HUDEP-2 (cell line): ENCODE data around the gene GLP1R.

Experiments
- DNase-seq, 76 experiments: peaks; one replicate each; lab custom pipeline; 2025; ENCODE audit not compliant: unreplicated experiment in 76 of 76; lab: John Stamatoyannopoulos, UW

Gene GLP1R

GRCh38 chr6:39060467-39061160, 12.0 kb downstream of the GLP1R start:
- no peak for DNase-seq

GRCh38 chr6:39061182-39061581, 12.6 kb downstream of the GLP1R start:
- no peak for DNase-seq

- no peak for DNase-seq
These were observed 13.0 kb downstream of the GLP1R start for GRCh38 chr6:39061588-39061987.

GRCh38 chr6:39062014-39062740, 13.6 kb downstream of the GLP1R start:
- DNase-seq: no peak

- no peak for DNase-seq
These were observed 14.9 kb downstream of the GLP1R start for GRCh38 chr6:39063526-39063925.

GRCh38 chr6:39065561-39065960, 17.0 kb downstream of the GLP1R start:
- DNase-seq: no peak

GRCh38 chr6:39068391-39068790, 19.8 kb downstream of the GLP1R start:
- no peak for DNase-seq

GRCh38 chr6:39072830-39073229, 24.2 kb downstream of the GLP1R start:
- DNase-seq: no peak

GRCh38 chr6:39073471-39074355, 25.1 kb downstream of the GLP1R start:
- DNase-seq: no peak

- DNase-seq: no peak
These were observed 25.9 kb downstream of the GLP1R start for GRCh38 chr6:39074486-39074885.

GRCh38 chr6:39075010-39075686, 26.6 kb downstream of the GLP1R start:
- DNase-seq: no peak

- DNase-seq: no peak
These were observed 27.4 kb downstream of the GLP1R start for GRCh38 chr6:39075807-39076622.

GRCh38 chr6:39076623-39077535, 28.3 kb downstream of the GLP1R start:
- DNase-seq: no peak

- no peak for DNase-seq
These were observed 29.5 kb downstream of the GLP1R start for GRCh38 chr6:39077882-39078594.

- no peak for DNase-seq
These were observed 30.1 kb downstream of the GLP1R start for GRCh38 chr6:39078695-39079094.

GRCh38 chr6:39079197-39080125, 30.9 kb downstream of the GLP1R start:
- DNase-seq: no peak

- DNase-seq: no peak
These were observed 31.8 kb downstream of the GLP1R start for GRCh38 chr6:39080246-39080875.
